ENCODE results near the gene ABAT.

DNA sequence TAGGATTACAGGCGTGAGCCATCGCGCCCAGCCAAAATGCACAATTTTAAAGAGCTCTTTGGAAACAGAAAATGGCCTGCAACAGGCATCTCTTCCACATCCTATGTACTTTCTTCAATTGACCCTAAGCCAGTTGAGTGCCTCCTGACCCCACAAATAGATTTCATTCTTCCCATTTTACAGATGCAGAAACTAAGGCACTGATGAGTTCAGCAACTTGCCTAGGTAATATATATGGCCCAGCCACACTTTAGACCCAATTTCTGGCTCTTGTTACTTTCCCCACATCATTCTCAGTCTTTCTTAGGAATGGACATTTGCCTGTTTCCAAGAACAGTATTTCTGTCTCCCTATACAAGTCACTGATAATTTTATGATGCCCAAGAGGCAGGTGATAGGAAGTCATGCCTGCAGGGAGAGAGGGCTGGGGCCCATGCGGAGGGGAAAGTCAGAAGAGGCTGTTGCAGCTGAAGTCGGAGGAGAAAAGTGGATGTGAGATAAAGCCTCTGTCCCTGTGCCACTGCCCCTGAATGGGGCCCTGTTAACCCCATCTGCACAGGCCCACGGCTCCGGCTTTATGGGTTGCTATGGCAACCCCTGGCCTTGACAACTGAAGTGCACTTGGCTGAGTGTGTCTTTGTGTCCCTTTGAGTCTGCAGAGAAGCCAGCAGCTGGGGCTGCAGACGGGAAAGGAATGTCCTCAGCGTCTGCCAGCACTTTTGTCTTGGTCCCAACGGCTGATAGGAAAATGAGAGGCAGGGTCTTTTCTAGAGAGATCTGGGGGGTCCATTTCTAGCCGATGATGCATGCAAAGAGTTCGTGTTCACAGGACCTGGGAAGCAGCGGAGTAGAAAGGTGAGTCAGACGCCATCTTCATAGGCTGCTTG is 45.9 kb downstream of the ABAT start:
- TF ChIP-seq, protein P1, sequence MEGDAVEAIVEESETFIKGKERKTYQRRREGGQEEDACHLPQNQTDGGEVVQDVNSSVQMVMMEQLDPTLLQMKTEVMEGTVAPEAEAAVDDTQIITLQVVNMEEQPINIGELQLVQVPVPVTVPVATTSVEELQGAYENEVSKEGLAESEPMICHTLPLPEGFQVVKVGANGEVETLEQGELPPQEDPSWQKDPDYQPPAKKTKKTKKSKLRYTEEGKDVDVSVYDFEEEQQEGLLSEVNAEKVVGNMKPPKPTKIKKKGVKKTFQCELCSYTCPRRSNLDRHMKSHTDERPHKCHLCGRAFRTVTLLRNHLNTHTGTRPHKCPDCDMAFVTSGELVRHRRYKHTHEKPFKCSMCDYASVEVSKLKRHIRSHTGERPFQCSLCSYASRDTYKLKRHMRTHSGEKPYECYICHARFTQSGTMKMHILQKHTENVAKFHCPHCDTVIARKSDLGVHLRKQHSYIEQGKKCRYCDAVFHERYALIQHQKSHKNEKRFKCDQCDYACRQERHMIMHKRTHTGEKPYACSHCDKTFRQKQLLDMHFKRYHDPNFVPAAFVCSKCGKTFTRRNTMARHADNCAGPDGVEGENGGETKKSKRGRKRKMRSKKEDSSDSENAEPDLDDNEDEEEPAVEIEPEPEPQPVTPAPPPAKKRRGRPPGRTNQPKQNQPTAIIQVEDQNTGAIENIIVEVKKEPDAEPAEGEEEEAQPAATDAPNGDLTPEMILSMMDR (IDR thresholded peaks at IDR 0.05), result no peak
- TF ChIP-seq EZH2 (IDR thresholded peaks at IDR 0.05; ENCODE audit: borderline replicate concordance, insufficient read depth, low read depth, low read length, poor library complexity, severe bottlenecking), result no peak

All from B cell (primary cell).